Activated T-helper 2 cell treated with anti-CD3 and anti-CD28 coated beads, Interferon-gamma antibody, Interleukin-2, Interleukin-4, amounts not matched to agents 10 μg/mL and 5 μg/mL and 100 μg/mL, durations not matched to agents 14 hours and 24 hours and 36 hours (primary cell): ENCODE measurements around the gene BBC3. TPM values are rescaled to one million over a fixed set of nuclear protein-coding genes. Genes with fewer than 3 reads are reported as not detected.

Experiments used
- DNase-seq: peaks from one replicate; pipeline ENCODE4 v3.0.0; 2021; ENCODE audit warnings: low spot score
- H3K27ac Mint-ChIP-seq: one replicate; pipeline ENCODE4 v1.8.0; 2021; ENCODE audit warnings: mixed read lengths
- H3K27me3 Mint-ChIP-seq: one replicate; pipeline ENCODE4 v1.8.0; 2021; ENCODE audit warnings: low read depth, mixed read lengths
- H3K36me3 Mint-ChIP-seq: one replicate; pipeline ENCODE4 v1.8.0; 2021; ENCODE audit warnings: low read depth, mixed read lengths
- H3K4me1 Mint-ChIP-seq: one replicate; pipeline ENCODE4 v1.8.0; 2021; ENCODE audit warnings: low read depth, mixed read lengths
- H3K4me3 Mint-ChIP-seq: one replicate; pipeline ENCODE4 v1.8.0; 2021; ENCODE audit warnings: low read depth, mild to moderate bottlenecking, moderate library complexity, mixed read lengths
- H3K9me3 Mint-ChIP-seq: one replicate; pipeline ENCODE4 v1.8.0; 2021; ENCODE audit warnings: mixed read lengths
- intact Hi-C: fragments of 100-400 bp; cut with micrococcal nuclease; formaldehyde crosslinking; loops from one replicate; pipeline ENCODE4 v1.15.1; 2023
- total RNA-seq: library from RNA; stranded (reverse); gene quantifications from 2 replicates; pipeline ENCODE4 v1.2.3, GENCODE V29; 2022

The BBC3 gene
- total RNA-seq, 1 donor from 2014 or later, result 16.3 TPM

DNA sequence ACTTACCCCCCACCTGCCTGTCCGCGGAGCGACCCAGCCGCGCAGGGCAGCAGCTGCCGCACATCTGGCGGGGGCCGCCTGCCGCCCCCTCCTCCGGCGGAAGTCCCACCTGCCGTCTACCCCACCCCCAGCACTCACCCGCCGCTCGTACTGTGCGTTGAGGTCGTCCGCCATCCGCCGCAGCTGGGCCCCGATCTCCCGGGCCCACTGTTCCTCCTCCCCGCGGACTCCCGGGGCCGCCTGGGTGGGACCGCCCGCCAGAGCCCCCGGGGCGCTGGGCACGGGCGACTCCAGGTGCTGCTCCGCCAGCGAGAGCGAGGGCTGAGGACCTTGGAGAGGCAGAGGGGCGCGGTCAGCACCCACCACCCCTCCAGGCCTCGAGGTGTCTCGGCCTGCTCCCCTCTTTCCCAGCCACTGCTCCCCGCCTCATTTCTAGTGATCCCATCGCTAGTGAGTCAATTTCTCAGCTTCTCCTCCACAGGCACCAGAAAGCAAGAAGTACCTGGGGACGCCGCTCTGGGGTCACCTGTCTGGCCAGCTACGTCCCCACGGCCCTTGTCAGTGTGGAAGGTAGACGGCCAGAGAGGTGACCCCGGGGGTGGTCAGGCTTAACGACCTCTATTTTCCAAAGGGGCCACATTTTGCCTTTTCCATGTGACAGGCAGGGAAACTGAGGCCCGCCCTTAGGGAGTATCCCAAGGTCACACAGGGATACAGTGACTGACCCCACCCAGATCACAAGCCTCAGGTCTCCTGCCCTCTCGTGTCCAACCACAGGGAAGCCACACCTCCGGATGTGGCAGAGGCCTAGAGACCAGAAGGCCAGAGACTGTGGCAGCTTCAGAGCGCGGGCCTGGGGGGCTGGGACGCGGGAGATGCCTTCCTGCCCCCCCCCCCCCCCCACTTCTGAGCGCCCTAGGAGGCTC, 4.3 kb downstream of the BBC3 start:
- intact Hi-C loops, result loop anchor here (1.0 to 5.0 kb wide), 6 partner anchors 18 to 179 kb away; partner anchors contain the start of genes INAFM1, TMEM160 and ZC3H4
- peaks cover 12% of the 10 kb centered on the region for H3K4me1 Mint-ChIP-seq
- H3K4me3 Mint-ChIP-seq, result peak overlapping the region; percentile 80
- peak overlapping the region; percentile 84 for H3K27ac Mint-ChIP-seq
- H3K36me3 Mint-ChIP-seq, result peaks cover 17% of the 10 kb centered on the region
- H3K27me3 Mint-ChIP-seq, result no peaks in the 10 kb centered on the region
- DNase-seq, result peak; percentile 71
- H3K9me3 Mint-ChIP-seq, result no peaks in the 10 kb centered on the region

DNA sequence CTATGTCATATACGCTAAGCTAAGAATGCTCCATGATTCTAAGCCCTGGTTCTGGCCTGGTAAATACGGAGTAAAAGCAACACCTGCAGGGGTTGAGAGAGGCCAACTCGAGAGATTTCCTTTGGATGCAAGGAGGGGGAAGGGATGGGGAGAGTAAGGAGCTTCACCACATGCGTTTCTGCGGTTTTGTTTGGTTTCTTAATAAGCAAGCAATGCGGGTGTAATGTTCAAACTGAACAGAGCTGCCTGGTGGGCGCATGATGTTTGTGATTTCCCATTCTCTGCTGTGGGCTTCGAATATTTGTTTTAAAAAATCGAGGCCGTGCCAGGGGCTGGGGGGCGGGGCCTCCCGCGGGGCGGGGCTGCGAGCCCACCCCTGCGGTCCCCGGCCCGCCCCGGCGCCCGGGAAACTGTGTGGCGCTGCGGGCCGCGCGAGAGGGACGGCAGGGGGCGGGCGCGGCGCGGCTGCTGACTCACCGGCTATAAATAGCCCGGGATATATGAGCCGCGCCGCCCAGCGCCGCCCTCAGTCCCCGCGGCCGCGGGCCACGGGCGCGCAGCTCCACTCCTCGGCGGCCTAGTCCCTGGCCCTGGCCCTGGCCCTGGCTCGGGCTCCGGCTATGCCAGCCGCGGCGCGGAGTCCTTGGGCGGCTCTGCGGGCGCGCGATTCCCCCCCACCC, 5.1 kb downstream of the BBC3 start:
- peaks cover 20% of the 10 kb centered on the region for H3K36me3 Mint-ChIP-seq
- peak overlapping the region; percentile 67 for H3K27ac Mint-ChIP-seq
- DNase-seq, result peak; percentile 84
- H3K4me3 Mint-ChIP-seq, result peak overlapping the region; percentile 34
- intact Hi-C loops, result loop anchor here (1.0 to 5.0 kb wide), 6 partner anchors 16 to 179 kb away; partner anchors contain the start of genes INAFM1, TMEM160 and ZC3H4
- H3K27me3 Mint-ChIP-seq, result no peaks in the 10 kb centered on the region
- peaks cover 7% of the 10 kb centered on the region for H3K4me1 Mint-ChIP-seq
- no peaks in the 10 kb centered on the region for H3K9me3 Mint-ChIP-seq

DNA sequence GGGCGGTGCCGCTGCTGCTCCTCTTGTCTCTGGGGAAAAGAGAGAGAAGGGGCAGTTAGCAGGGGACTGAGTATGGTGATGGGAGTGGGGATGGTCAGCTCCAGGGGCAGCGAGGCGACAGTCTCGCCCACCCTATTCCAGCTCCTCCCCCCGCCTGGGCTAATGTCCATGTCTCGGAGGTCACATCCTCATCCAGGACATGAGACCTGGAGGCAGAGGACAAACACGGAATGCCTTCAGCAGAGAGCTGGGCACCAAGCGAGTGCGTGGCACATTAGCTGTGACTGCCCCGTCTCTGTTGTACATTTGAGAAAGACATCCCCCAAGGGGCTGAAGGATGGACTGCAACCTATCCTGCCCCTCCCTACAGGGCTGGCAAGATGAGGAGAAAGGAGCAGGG, 9.1 kb downstream of the BBC3 start:
- peaks cover 5% of the 10 kb centered on the region for H3K4me1 Mint-ChIP-seq
- no peak for DNase-seq
- no peak overlapping the region for H3K4me3 Mint-ChIP-seq
- H3K36me3 Mint-ChIP-seq, result peaks cover 24% of the 10 kb centered on the region
- no peak overlapping the region for H3K27ac Mint-ChIP-seq
- intact Hi-C loops, result no loop called here
- no peaks in the 10 kb centered on the region for H3K27me3 Mint-ChIP-seq
- H3K9me3 Mint-ChIP-seq, result no peaks in the 10 kb centered on the region

- Mint-ChIP-seq H3K9me3 (no peaks in the 10 kb centered on the region), H3K27me3 (no peaks in the 10 kb centered on the region), H3K4me3 (no peak overlapping the region), H3K4me1 (peaks cover 5% of the 10 kb centered on the region), H3K36me3 (peaks cover 24% of the 10 kb centered on the region), H3K27ac (no peak overlapping the region)
- DNase-seq, result no peak
- intact Hi-C loops, result no loop called here
These were observed 9.7 kb downstream of the BBC3 start for GRCh38 chr19:47221080-47221841.

DNA sequence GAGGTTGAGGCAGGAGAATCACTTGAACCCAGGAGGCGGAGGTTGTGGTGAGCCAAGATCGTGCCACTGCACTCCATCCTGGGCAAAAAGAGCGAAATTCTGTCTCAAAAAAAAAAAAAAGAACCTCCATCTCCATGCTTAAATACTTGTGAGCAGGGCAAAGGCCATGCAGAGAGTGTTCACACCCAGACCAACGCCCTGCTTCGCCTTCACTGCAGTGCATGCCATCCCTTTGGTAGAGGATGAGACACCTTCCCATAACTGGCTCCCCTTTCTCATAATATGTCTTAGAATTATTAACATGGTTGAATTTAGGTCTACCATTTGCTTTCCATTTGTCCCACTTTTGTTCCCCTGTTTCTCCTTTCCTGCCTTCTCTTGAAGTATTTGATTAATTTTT, 15.4 kb downstream of the BBC3 start:
- intact Hi-C loops, result no loop called here
- Mint-ChIP-seq H3K36me3 (peaks cover 12% of the 10 kb centered on the region), H3K4me3 (no peak overlapping the region), H3K27ac (no peak overlapping the region), H3K27me3 (no peaks in the 10 kb centered on the region), H3K4me1 (peaks cover 5% of the 10 kb centered on the region), H3K9me3 (no peaks in the 10 kb centered on the region)
- no peak for DNase-seq

DNA sequence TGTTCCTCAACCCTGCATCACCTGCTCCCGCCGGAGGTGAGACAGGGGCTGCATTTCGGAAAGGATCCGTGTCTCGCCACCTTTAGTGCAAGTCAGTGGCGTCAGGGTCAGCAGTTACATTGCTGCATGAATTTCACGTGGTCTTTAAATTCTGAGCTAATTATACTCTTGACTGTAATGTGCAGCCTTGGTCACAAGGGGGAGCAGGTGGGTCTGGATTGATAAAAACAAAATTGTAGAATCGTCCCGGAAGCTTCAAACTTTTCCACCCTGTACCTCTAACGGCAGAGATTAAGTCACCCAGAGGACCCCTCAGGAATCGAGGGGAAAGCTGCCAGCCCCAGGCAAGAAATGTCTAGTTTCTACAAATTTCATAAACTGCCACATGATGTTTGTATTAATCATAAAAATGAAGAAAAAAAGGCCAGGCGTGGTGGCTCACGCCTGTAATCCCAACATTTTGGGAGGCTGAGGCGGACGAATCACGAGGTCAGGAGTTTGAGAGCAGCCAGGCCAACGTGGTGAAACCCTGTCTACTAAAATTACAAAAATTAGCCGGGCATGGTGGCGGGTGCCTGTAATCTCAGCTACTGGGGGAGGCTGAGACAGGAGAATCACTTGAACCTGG, 20.2 kb downstream of the BBC3 start:
- intact Hi-C loops, result loop anchor here (1.0 kb wide), 2 partner anchors 14 to 33 kb away; no protein-coding TSS in a partner anchor
- peak; percentile 66 for DNase-seq

GRCh38 chr19:47210180-47210490, 20.9 kb downstream of the BBC3 start:
- H3K27me3 Mint-ChIP-seq, result no peaks in the 10 kb centered on the region

More for the DNA sequence above, 20.2 kb downstream of the BBC3 start:
- Mint-ChIP-seq H3K4me3 (no peak overlapping the region), H3K4me1 (peaks cover 10% of the 10 kb centered on the region), H3K36me3 (peaks cover 50% of the 10 kb centered on the region), H3K9me3 (no peaks in the 10 kb centered on the region), H3K27ac (peak overlapping the region; percentile 89), H3K27me3 (no peaks in the 10 kb centered on the region)

DNA sequence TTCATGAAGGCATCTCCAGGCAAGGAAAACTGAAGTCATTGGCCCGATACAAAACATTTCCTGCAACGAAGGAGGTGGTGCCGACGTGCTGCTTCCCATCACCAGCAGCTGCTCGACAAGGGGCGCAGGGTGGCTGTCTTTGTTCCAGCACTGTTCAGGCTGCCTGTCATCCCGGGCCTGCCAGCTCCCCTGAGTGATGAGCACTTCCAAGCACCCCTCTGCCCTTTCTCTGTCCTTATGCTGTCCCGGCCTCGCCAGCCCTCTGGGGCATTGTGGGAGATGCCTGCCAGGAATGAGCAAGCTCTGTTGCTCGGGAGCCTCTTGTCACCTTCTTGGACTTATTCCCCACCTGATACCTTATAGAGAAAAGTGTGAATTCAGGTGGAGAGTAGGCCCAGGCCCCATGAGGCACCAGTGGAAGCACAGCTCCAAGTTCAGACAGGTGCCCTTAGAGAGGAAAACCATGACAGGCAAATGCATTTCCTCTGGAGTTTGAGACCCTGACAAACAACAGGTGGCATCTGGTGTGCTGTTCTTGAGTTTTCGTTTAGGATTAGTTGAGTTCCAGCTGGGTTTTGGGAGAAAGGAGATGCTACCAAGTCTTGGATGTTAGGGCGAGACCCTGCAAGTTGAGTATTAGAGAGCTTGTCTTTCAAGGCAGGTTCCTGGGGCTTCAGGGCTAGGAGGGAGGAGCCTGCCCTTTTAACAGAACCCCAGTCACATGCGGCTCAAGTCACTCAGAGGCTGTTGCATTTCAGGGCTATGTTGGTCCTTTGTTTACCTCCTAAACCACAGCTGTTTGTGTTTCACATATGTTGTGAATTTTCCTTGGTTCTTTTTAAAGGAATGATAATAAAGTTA, 21.4 kb downstream of the BBC3 start:
- no peak overlapping the region for H3K4me3 Mint-ChIP-seq
- H3K9me3 Mint-ChIP-seq, result no peaks in the 10 kb centered on the region
- H3K4me1 Mint-ChIP-seq, result peaks cover 10% of the 10 kb centered on the region
- intact Hi-C loops, result loop anchor here (1.0 kb wide), 2 partner anchors 16 to 35 kb away; no protein-coding TSS in a partner anchor
- no peak for DNase-seq
- H3K27me3 Mint-ChIP-seq, result no peaks in the 10 kb centered on the region
- peaks cover 59% of the 10 kb centered on the region for H3K36me3 Mint-ChIP-seq
- H3K27ac Mint-ChIP-seq, result peak overlapping the region; percentile 89

More at GRCh38 chr19:47210180-47210490, 20.9 kb downstream of the BBC3 start:
- Mint-ChIP-seq H3K27ac (peak overlapping the region; percentile 89), H3K9me3 (no peaks in the 10 kb centered on the region), H3K4me1 (peaks cover 10% of the 10 kb centered on the region), H3K36me3 (peaks cover 53% of the 10 kb centered on the region), H3K4me3 (no peak overlapping the region)
- DNase-seq, result no peak
- intact Hi-C loops, result loop anchor here (1.0 kb wide), 2 partner anchors 15 to 34 kb away; no protein-coding TSS in a partner anchor

DNA sequence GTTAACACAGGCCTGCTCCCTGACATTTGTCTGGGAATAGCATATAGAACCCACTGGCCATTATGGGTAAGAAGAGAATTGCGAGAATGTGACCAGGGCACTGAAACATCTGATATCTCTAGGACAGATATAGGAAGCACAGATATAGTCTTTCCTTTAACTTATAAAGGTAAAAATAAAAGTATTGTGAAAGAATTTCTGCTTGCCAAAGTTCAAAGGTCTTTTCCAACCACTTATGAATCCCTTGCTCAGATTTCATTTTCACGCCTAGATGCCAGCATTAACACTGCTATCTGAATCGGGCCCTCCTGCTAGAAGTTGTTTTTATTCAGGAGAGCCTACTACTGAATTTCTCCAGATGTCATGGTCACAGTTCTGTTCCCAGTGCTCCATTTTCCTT, 27.7 kb downstream of the BBC3 start:
- Mint-ChIP-seq H3K27me3 (no peaks in the 10 kb centered on the region), H3K36me3 (peaks cover 64% of the 10 kb centered on the region), H3K4me3 (no peak overlapping the region), H3K27ac (peak overlapping the region; percentile 43), H3K9me3 (no peaks in the 10 kb centered on the region), H3K4me1 (peaks cover 6% of the 10 kb centered on the region)
- DNase-seq, result no peak
- intact Hi-C loops, result no loop called here

- Mint-ChIP-seq H3K9me3 (no peaks in the 10 kb centered on the region), H3K36me3 (peaks cover 58% of the 10 kb centered on the region), H3K4me3 (no peak overlapping the region), H3K27ac (no peak overlapping the region), H3K27me3 (no peaks in the 10 kb centered on the region), H3K4me1 (peaks cover 7% of the 10 kb centered on the region)
- intact Hi-C loops, result no loop called here
- no peak for DNase-seq
These were observed 30.5 kb downstream of the BBC3 start for GRCh38 chr19:47200530-47200929.

- Mint-ChIP-seq H3K9me3 (no peaks in the 10 kb centered on the region), H3K27ac (no peak overlapping the region), H3K4me1 (peaks cover 9% of the 10 kb centered on the region), H3K36me3 (peaks cover 43% of the 10 kb centered on the region), H3K4me3 (no peak overlapping the region), H3K27me3 (no peaks in the 10 kb centered on the region)
- no peak for DNase-seq
- intact Hi-C loops, result no loop called here
These were observed 33.9 kb downstream of the BBC3 start for GRCh38 chr19:47197141-47197540.
